HCT116 (cell line): ENCODE measurements around the gene FADS6.

ENCODE experiments used
- CTCF ChIP-seq, 3 experiments: fragments of 200-600 bp in 1 of 3; sonication (generic) in 1 of 3; IDR thresholded peaks in 2 of 3; conservative IDR thresholded peaks in 1 of 3; 2 replicates each; pipeline ENCODE4 v1.5.1; 2012 to 2017; ENCODE audit warnings: low read depth in 2 of 3, low read length in 2 of 3, antibody characterized with exemption in 1 of 3, borderline replicate concordance in 1 of 3, control low read depth in 1 of 3, mild to moderate bottlenecking in 1 of 3, mixed read lengths in 1 of 3, mixed run types in 1 of 3, moderate library complexity in 1 of 3; ENCODE audit not compliant: insufficient read depth in 1 of 3
- EZH2phosphoT487 ChIP-seq: fragments of 200-600 bp; IDR thresholded peaks from 2 replicates; pipeline ENCODE4 v1.6.1; 2018; ENCODE audit warnings: antibody characterized with exemption, borderline replicate concordance
- SIN3A ChIP-seq: IDR thresholded peaks from 2 replicates; pipeline ENCODE4 v1.6.1; 2012; ENCODE audit warnings: low read depth

GRCh38 chr17:74916851-74917199, 23.4 kb upstream of the FADS6 start:
- TF ChIP-seq SIN3A (no peak), EZH2phosphoT487 (no peak), CTCF (IDR thresholded peaks at IDR 0.05 in 2 of 3, conservative IDR thresholded peaks at IDR 0.05 in 1 of 3; ENCODE audit: borderline replicate concordance in 1 of 3, insufficient read depth in 1 of 3, low read depth in 2 of 3, low read length in 2 of 3) (no peak)
